Activated T-helper 1 cell treated with Interleukin-2 at 50 U/mL for 16 hours (primary cell): ENCODE data around the gene AVEN.
"Not testable (repeated sequence)": the region's sequence is repeated elsewhere in the genome, so short reads cannot be mapped to it uniquely, and the experiment has no call there.

Experiments
- DNase-seq: peaks from one replicate; pipeline ENCODE4 v3.0.0-alpha.2; 2020; ENCODE audit warnings: low read depth

AVEN gene

DNA sequence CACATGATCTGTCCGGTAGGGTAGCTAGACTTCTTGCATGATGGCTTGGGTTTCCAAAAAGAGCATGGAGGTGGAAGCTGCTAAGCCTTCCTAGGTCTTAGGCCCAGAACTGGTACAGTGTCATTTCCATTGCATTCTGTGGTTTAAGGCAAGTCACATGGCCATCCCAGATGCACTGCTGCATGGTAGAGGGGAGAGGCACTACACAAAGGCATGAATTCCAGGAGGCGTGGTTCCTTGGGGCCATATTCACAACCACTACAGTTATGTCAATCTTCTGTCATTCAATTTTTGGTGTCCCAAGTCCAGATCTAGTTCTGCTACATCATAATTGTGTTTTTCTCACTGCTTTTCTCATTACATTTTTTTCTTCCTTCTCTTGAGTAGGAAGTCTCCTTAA is 192.9 kb downstream of the AVEN start:
- no peak for DNase-seq

DNA sequence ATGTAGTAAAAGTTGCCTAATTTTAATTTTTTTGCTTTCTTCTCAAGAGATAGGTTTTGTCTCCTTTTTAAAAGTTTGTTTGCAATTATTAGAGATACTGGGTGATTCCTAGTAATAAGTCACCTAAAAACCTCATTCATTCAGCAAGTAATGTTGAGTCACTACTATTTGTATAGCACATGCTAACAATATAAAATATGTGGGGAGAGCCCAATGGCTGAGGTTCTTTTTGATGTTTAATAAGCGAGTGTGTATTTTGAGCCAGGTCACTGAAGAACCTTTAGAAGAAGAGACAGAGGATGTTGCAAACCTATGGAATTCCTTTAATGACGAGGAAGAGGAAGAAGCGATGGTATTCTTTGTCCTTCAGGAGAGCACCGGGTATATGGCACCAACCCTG is 194.4 kb downstream of the AVEN start:
- no peak for DNase-seq

DNA sequence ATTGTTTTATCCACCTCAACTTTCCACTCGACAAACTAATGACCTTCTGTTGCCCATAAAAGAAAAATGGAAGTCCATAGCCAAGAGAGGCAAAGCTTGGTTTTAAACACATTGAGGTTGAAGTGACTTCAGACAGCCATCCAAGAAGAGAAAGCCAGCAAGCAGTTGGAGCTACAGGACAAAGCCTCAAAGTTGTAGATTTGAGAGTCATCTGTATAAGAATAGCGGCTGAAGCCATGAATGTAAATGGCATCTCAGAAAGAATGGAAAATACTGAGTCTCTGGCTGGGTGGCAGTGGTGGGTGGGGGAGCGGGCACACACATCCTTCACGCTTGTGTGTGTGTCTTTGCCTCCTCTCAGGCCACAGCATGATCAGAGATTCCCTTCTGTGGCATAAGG is 194.8 kb downstream of the AVEN start:
- DNase-seq: no peak

DNA sequence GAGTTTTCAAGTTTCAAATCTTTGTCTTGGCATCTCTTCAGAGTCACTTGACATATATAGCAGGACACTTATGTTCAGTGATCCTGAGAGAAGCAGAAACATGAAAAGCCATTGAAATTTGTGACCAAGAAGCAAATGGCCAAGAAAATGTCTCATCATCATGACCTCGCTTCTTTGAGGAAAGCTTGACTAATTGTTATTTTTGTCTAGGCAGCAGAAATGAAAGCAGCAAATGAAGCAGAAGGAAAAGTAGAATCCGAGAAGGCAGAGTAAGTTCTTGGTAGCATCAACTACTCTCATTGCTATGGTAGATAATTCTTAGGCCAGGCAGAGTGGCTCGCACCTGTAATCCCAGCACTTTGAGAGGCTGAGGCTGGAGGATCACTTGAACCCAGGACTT is 198.4 kb downstream of the AVEN start:
- DNase-seq: no peak

DNA sequence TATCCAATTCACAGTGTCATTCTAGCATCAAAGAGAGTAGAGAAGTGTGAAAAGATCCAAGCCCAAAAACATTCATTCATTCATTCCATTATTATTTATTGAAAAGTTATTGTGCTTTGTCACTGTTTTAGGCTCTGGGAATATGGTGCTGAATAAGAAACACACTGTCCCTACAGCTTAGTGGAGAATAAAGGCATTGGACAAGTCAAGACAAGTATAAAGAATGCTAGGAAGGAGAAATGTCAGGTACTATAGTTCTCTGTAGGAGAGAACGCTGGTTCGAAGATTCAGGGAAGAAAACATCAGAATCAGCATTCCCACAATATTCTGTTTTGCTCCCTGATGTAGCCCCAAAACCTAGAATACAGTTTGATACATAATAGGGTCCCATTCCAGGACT is 199.5 kb downstream of the AVEN start:
- no peak for DNase-seq

DNA sequence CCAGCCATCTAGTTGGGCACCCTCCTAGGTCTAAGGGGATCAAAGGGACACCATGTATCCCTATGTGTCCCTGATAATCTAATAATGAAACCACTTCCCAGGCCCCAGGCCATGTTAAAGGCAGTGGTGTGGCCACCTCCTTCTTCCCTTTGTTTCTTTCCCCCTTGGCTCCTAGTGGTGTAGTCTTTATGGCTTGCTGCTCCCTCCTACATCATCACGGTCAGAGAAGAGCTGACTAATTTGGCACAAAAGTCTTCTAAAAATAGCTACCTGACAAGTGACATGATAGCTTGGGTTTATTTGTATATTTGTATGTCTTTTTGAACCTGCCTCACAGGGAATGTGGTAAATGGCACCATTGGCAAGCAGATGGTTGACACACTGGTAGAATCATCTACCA is 201.7 kb downstream of the AVEN start:
- DNase-seq: no peak

DNA sequence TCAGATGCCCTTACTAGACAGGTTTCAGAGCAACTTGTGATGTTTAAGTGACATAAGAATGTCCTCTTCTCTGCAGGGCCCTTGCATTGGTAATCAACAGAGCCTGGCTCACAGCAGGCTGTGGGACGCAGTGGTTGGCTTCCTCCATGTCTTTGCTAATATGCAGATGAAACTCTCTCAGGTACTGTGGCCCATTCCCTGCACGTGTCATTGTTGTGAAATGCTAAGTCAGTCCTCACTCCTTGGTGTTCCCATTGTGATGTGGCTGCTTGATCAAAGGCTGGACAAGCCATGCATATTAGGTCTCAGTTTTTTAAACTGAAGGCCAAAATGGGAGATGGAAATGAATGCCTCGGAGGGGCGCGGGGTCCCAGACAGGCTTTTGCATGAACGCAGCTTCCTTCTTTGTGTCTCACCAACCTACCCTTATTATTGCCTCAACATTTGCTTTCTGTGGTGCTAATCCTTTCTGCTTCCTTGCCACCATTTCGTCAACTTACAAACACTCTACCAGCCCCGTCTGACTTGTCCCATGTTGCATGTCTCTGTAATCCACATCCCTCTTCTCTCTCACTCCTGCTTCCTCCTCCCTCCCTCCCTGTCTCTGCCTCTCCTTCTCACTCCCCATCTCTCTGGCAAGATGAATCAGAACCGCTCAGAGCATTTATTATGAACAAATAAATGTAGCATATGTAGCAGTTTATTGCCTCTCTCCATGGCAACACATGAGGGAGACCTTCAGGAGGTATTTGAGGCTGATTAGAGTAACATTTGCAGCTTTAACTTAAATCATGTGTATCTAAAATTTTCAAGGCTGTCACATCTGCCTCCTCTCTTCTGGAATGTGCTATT is 203.9 kb downstream of the AVEN start:
- DNase-seq: no peak

DNA sequence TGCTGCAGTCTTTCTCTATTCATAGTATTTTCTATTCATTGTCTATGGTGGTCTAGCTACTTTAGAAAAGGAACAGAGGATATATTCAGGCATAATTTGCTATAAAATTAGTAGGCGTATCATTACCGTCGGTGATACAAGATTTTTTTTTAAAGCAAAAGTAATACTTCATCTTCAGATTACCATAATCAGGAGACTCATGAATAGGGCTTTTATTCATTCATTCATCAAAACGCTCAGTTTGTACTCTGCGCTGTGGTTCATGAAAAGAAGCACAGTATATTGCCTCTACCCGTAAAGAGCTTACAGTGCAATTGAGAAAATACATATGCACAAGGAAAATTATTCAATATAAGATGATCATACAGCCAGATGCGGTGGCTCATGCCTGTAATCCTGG is 207.4 kb downstream of the AVEN start:
- no peak for DNase-seq

DNA sequence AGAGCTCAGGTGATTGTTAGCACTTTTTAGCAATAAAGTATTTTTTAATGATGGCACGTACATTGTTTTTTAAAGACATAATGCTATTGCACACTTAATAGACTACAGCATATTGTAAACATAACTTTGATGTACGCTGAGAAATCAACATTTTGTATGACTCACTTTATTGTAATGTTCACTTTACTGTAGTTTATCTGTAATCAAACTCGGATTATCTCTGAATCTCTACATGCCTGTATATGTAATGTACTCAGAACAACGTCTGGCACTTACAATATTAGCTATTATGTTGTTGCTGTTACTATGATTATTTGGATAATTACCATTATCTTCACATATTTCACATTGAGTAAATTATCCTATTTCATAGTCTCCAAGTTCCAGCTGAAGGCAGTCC is 208.7 kb downstream of the AVEN start:
- no peak for DNase-seq

DNA sequence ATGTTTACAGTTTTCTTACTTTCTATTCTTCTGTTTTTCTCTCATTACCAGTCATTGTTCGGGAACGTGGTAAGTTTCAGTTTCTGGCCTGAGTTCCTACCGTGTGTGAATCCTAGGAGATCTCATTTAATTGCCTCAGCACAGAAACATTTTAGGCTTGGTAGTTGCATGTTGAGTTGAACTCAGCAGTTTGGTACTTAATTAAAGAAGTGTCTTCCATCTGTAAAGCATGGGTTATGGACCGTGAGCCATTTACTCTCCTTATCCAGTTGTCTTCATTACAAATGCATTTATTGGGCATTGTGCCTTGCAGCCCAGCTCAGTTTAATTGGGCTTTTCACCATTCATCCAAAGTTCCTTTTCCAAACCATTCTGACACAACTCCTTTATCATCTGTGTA is 212.8 kb downstream of the AVEN start:
- DNase-seq: no peak

DNA sequence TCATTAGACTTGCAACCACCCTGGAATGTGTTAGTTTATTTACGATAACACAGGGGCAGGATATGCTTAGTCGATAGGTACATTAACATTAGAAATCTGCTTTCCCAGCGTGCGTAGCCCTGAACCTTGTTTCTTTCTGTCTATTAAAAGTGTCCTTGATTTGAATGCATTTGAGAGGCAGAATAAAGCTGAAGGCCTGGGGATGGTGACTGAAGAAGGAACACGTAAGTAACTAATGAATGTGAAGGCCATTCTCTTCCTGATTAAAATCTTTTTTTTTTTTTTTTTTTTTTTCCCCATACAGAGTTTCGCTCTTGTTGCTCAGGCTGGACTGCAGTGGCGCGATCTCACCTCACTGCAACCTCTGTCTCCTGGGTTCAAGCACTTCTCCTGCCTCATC is 213.6 kb downstream of the AVEN start:
- DNase-seq: no peak

DNA sequence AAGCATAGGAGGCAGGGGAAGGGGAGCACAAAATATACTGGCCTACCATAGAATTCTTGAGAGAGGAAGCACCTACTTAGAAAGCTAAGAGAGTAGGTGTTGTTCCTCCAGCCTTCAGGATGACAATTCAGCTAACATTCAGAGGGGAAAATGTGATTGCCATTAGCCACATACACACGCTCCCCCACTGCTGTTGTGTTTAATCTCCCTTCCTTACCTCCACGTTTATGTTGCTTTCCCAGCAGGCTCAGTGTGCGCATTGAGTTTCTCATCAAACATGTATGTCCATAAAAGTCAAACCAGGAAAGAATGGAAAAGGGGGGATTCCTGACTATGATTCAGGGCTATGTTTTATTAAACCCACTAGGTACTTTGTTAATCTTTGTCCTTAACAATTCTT is 215.9 kb downstream of the AVEN start:
- DNase-seq: no peak

DNA sequence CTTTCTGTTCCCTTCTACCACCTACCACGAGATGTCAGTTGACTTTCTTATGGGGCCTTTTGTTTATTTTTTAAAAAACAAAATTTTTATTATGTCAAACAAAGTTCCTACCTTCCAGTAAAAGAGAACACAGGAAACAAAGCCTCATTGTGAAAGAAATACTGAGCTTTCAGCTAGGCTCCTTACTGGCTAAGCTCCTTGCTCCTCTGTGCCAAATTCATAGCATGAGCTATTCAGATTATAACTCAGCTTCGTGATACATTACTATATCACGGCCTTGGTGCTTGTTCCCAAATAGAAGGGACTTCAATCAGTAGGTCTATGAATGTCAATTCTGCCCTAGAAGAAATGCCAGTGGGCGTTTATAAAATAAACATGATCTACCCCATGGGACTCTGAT is 216.5 kb downstream of the AVEN start:
- no peak for DNase-seq

DNA sequence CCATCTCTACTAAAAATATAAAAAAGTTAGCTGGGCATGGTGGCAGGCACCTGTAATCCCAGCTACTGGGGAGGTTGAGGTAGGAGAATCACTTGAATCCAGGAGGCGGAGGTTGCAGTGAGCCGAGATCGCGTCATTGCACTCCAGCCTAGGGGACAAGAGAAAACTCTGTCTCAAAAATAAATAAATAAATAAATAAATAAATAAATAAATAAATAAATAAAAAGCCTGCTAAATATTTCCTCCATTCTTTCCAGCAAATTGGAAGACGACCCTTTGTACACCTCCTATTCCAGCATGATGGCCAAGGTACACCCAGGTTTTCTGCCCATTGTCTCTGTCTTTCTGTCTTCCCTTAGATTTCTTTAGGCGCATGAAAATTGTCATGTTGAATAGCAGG is 219.5 kb downstream of the AVEN start:
- DNase-seq: not testable (repeated sequence)
